HG03457 (cell line): ENCODE measurements around the gene ASCL2.

Experiments
- ATAC-seq: cut with Tn5 transposase; IDR thresholded peaks from one replicate; pipeline ENCODE4 v1.9.1; 2021; ENCODE audit warnings: moderate number of reproducible peaks; ENCODE audit not compliant: unreplicated experiment

Gene ASCL2

DNA sequence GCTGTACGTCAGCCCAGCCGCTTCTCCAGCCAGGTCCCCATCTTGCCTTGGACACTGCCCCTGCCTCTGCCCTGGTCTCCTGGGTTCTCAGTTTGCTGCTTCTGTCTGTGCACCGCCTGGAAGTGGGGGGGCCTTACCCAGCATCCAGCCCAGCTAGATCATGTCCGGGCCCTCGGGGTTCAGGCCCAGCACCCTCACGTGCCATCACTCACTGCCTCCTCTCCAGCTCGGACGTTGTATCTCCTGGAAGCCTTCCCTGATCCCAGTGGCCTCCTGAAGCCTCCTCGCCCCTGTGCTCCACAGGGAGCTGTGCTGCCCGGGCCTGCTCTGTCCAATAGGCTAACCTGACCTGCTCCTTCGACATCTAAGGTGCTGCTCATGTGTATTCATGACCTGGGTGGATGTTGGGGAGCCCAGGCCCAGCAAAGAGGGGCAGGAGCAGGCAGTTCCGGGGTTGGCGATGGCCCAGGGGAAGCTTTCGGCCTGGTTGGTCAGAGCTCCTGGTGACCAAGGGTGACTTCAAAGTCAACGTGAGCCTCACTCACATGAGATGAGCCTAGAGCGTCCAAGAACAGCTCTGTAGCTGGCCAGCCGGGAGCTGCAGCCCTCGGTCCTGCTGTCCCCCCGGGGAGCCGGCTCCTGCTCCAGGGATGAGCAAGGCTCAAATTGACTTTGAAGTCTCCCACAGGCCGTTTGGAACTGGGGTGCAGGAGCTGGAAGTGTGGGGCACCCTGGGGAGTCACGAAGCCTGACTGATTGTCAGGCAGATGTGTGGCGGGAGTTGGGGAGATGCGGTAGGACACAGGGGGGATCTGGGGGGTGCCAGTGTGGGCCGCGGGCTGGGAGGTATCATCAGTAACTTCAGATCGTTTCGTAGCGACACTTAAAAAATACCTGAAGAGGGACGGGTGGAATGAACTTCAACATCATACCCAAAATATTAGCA is 5.2 kb upstream of the ASCL2 start:
- no peak for ATAC-seq

DNA sequence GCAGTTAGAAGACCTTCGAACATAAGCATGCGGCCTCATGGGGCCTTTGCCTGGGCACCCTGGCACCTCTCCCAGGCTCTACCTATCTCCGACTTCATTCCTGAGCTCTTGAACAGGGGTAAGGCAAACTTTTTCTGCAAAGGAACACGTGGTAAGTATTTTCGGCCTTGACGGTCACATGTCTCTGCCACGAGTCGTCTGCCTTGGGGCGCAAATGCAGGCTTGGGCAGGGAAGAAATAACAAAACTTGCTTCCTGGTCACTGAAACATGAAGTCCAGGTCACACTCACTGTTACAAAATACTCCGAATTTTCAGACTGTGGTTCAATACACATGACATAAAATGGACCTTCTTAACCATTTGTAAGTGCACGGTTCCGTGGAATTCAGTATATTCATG is 3.4 kb upstream of the ASCL2 start:
- no peak for ATAC-seq

GRCh38 chr11:2273311-2273710 is 2.9 kb upstream of the ASCL2 start:
- ATAC-seq = no peak

- no peak for ATAC-seq
Observed at GRCh38 chr11:2272946-2273280, 2.5 kb upstream of the ASCL2 start.

DNA sequence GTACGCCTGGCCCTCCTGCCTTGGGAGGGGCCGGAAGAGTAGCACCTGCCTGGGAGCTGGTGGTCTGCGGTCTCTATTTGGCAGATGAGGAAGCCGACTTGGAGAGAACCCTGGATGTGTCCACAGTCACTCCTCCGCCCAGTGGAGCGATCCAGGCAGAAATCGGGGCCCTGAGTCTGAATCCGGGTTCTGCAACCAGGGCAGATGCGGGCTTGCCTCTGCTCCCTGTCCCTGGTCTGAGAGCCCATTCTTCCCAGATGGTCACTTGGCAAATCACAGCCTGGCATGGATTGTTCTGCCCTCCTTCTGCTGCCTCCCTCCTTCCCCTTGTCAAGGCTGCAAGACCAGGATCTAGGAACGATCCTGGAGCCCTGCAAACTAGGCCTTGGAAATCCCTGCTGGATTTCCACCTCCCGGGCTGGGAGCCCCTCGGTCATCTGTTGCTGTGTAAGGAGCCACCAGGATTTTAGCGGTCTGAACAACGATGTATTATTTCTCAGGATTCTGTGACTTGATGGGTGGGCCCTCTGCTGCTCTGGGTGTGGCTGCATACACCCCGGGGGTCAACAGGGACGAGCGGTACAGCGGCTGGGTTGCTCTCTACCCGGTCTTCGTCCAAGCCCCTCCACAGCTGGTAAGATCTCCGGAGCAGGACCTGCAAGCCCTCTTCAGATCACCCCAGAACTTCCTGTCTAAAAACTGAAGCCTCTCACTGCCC is 2.0 kb upstream of the ASCL2 start:
- ATAC-seq = no peak

DNA sequence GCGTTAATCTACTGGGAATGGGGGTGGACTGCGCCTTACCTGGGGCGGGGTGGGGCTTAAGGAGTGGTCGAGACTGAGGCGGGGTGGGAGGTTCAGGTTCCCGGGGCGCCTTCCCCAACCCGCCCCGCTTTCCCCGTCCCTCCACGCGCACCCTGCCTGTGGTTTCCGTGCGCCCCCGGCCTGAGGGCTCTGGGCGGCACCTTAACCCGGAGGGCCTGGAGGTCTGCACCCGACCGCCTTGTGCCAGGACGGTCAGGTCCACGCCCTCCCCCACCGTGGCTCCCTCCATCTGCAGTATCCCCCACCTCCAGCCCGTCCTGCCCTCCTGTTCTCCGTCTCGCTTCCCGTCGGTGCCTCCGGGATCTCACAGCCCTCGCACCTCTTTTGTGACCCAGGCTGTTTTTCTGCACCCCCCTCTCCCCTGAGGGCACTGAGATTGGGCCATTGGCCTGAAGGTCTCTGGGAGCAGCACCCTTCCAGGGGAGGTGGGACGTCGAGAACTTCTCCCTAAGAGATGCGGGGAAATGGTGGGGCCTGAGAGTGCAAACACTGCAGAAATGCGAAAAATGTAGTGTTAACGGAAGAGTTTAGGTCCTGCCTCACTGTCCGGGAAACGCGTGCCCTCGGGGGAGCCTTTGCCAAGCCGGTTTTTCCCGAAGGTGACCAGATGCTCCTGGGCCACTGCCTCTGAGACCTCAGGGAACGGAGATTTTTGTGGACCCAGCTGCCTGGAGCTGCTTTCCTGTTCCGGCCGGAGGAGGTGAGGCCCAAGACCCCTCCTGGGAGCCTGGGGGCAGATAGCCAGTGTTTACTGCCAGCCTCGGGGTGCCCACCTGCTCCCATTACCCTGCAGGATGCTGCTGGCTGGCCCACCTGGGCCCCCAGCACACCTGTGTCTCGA is 1.2 kb upstream of the ASCL2 start:
- ATAC-seq = no peak

DNA sequence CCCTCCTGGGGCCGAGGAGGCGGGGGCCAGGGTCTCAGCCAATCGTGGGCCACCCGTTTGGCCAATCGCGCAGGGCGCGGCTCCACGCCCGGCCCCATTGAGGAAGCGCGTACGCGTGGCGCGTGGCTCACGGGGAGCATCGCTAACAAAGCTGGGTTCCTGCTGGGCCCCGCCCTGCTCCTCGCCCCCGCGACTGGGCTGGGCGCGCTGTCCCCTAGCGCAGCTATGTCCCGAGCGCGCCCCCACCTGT is 614 bp upstream of the ASCL2 start:
- no peak for ATAC-seq

DNA sequence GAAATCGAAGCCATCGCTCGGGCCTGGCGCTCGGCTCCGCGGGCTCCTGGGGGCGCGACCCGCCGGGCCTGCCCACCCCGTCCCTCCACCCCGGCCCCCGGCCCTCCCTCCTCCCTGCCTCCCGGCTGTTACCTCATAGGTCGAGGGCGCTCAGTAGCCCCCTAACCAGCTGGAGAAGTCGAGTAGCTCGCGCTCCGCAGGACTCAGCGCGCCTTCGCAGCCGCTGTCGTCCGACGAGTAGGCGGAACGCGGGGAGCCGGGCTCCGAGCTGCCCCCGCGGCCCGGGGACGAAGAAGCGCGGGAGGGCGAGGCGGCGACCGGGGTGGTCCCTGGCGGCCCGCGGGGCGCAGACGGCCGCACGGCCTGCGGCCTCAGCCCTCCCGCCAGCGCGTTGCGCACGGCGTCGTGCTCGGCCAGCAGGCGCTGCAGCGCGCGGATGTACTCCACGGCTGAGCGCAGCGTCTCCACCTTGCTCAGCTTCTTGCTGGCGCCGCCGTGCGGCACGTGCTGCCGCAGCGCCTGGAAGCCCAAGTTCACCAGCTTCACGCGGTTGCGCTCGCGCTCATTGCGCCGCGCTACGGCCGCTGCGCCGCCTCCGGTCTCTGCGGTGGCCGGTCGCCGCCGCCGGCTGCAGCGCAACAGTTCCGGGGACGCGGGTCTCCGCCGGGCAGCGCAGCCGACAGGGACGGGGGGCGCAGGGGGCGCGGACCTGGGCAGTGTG is 627 bp downstream of the ASCL2 start:
- no peak for ATAC-seq

DNA sequence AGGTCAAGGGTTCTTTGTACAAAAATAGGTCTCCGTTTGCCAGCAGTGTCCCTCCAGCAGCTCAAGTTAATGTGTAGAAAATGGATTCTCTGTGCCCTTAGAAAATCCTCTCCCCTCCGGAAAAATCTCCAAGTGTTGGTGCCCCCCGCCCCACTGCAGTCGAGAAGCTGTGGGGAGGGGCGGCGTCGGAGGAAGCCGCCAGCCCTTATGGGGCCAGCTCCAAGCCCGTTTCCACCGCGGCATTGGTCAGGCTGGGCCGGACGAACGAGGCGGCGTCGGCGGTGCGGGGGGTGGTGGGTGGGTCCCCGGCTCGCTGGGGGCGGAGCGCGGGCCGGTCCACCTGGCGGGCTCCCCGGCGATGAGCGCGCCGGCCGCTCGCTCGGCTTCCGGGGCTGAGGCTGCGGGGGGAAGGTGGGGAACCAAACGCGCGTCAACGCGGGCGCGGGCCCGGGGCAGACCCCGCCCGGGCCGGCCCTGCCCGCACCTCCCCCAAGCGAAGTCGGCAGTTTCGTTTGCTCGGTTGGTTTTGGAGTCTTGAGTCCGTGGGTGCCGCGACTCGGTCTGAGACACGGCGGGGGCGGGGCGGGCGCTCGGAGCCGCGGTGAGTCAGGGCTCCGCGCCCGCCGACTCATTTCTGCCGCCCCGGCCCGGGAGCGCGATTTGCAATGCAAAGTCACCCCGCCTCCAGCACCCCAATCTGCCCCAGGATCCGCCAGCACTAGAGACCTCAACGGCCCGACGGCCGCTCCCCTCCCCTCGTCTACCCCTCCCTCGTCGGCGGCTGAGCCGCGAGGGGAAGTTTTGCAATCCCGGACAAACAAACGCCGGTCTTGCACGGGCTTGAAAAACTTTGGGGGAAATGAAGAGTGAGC is 1.4 kb downstream of the ASCL2 start:
- no peak for ATAC-seq

GRCh38 chr11:2267851-2268728 is 2.3 kb downstream of the ASCL2 start:
- ATAC-seq = no peak

DNA sequence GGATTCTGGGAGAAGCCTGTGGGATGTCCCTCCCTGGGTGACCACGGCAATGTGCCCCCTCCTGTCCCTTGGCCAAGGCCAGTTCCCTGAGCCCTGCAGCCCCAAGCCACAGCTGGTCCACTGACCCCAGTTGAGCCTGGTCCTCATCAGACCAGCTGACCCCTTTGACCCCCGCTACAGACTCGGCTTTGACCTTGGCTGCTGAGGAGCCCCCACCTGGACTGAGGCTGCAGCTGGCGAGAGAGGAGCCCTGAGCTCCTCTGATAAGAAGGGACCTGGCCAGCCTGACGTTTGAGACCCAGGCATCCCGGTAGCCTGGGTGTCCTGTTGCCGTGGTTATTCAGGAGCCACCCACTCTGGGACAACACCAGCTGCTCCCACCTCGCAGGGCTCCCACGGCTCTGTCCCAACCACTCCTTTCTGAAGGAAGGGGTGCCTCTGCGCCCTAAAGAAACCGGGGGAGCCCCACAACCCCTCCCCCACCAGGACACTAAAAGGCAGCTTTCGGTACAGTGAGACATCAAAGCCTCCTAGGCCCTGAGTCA is 3.0 kb downstream of the ASCL2 start:
- no peak for ATAC-seq

DNA sequence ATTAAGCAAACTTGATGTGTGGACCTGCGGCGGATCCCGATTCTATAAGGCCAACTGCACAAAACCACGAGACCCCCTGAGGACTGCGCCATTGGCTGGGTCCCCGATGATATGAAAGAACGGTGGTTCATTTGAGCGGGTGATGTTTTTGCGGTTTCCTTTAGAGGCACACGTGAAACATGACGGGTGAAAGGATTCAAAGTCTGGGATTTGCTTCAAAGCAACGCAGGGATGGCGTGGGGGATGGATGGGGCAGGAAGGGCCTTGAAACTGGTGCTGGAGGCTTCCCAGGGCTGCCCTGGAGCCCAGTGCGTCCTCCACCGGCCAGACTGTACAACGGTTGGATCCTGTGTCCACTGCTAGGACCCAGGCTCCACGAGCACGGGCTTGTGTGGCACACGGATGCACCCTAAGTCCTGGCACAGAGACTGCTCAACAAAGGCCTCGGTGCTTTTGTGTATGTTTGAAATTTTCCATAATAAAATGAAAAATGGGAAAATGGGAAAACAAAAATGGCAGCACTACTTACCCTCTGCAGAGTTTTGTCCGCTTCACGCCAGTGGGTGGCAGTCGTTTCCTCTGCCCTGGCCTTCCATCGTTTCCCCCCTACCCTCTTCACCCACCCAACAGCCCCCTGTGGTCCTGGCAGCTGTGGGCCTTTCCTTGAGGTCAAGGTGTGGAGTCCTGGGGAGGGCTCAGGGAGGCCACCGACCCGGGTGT is 3.6 kb downstream of the ASCL2 start:
- ATAC-seq = no peak

DNA sequence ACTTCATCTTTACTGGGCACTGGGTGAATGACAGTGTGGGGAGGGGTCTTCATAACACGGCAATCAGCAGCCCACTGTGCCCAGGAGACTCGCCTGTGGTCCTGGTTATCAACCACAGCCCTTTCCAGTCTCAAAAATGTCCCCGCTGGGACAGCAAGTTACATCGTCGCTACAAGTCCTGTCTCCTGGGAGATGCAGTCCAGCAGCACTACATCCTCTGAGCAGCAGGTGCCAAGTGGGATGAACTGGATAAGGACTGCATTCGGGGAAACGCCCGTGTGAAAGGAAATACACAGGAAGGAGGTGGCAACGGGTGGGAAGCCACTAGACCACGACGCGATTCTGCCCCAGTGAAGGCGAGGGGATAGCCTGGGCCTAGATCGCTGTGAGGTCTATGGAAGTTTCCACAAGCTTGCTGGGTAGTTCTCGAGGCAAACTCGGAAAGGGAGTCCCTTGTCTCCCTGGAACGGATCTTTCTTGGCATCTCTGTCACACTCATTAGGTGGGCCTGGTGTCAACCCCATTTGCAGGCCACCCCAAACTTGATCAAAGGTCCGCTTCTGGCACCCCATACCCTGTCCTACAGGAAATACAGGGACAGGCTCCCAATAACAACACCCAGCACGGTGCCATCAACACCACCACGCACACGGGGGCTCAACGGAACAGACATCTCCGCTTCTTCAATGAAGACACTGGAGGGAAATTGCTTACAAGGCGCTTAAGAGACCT is 4.4 kb downstream of the ASCL2 start:
- ATAC-seq = no peak

DNA sequence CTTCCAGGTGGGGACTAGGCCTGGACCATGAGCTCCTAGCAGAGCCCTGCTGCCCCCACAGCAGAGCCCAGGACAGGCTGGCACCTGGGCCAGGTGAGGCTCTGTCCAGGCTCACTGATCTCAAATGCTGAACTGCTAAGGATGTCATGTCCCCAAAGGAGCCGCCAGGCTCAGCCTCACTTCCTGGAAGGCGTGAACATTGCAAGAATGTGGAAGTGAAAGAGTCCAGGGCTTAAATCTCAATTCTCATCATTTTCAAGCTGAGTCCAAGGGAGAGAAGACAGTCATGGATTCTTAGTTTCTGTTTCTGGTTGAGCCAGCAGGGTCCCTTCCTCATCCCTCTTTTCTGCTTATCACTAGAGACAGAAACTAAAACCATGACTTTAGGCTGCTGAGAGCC is 5.0 kb downstream of the ASCL2 start:
- ATAC-seq = no peak

- ATAC-seq = no peak
Observed at GRCh38 chr11:2264366-2265053, 5.9 kb downstream of the ASCL2 start.

- ATAC-seq = no peak
Observed at GRCh38 chr11:2263724-2264360, 6.5 kb downstream of the ASCL2 start.
